ENCODE results near the gene PLG.

GRCh38 chr6:160793652-160794051 is 91.6 kb downstream of the PLG start:
- TF ChIP-seq CTCF (IDR thresholded peaks at IDR 0.05; ENCODE audit: low read length) (no peak), EZH2 (optimal IDR thresholded peaks at IDR 0.05; ENCODE audit: low read depth, low read length) (no peak)
